Measurements from ENCODE around the gene MLLT1. TPM values are rescaled to one million over a fixed set of nuclear protein-coding genes. Genes with fewer than 3 reads are reported as not detected.

The MLLT1 gene
- total and polyA plus RNA-seq, 2 donors (not counting 1 experiment from before 2014, with no cell fraction given): 6.4 to 13.7 TPM

DNA sequence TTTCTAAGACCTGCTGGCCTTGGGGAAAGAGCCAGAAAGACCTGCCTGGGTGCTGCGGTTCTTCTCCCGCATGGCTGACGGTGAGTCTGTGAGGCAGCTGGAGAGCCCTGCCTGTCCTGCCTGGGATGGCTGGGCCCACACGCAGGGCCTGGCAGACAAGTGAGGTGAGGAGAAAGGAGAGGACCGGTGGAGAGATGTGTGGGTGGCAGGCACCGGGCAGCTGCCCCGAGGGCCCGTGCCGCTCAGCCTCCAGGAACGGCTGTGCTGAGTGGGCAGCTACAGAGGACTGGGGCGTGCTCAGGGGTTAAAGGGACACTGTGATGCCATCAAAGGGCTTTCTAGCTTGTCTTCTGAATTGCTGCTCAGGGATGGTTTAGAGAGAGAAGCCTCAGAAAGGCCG, 53.8 kb downstream of the MLLT1 start:
- Histone ChIP-seq H3K36me3 (ENCODE audit: control insufficient read depth, insufficient read depth, low read length) (peaks cover 25% of the 10 kb centered on the region), H2AFZ (ENCODE audit: low read length) (no peak overlapping the region), H3K9ac (ENCODE audit: insufficient read depth, low read length) (no peak overlapping the region), H3K4me1 (ENCODE audit: control insufficient read depth, extremely low read depth, insufficient read depth, low read length) (peaks cover 3% of the 10 kb centered on the region), H3K27me3 (ENCODE audit: control insufficient read depth, insufficient read depth, low read length) (no peaks in the 10 kb centered on the region), H3K4me2 (ENCODE audit: extremely low read depth, insufficient read depth, low read length) (no peak overlapping the region), H3K27ac (ENCODE audit: insufficient read depth, low read length) (no peak overlapping the region), H3K9me3 (ENCODE audit: control insufficient read depth, insufficient read depth, low read depth, low read length) (no peaks in the 10 kb centered on the region), H3K79me2 (ENCODE audit: control insufficient read depth, insufficient read depth, low read length) (peaks cover 14% of the 10 kb centered on the region), H3K4me3 (replicated peaks in 1 of 4; ENCODE audit: control extremely low read depth in 1 of 4, insufficient read depth in 1 of 4, low read depth in 3 of 4, low read length in 4 of 4) (no peak overlapping the region), H4K20me1 (ENCODE audit: control insufficient read depth, extremely low read depth, insufficient read depth, low read length) (no peaks in the 10 kb centered on the region)
- TF ChIP-seq EZH2 (IDR thresholded peaks at IDR 0.05; ENCODE audit: low read length, missing control alignments): no peak
- TF ChIP-seq CTCF (conservative IDR thresholded peaks at IDR 0.05 in 1 of 2, IDR thresholded peaks at IDR 0.05 in 1 of 2; ENCODE audit: low read depth in 1 of 2, low read length in 2 of 2): no peak
- DNase-seq (ENCODE audit: low read depth in 2 of 2): no peak

DNA sequence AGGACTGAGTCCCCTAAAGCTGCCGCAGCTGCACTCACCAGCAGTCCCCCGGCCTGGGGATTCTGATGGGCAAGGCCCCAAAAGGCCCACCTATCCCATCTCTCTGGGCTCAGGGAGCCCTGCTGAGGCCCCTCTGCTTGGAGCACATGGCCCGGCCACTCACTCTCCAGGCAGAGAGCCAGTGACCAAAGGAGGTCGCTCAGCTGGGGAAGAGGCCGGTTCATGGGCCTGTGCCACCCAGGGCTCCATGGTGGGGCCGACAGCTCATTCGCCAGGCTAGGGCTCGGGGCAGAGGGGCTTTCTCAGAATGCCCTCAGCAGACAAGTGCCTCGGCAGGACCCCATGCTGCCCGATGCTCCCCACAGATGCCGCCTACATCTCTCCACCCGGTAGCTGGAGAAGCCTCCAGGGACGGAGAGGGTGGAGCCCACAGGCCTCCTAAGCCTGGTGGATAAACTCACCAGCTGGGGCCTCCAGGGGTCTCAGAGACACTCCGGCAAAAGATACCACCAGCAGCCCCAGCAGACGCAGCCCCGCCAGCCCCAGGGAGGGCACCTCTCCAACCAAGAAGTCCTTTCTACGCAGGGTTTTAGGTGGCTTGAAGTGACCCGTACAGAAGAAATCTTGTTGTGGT, 54.4 kb downstream of the MLLT1 start:
- Histone ChIP-seq H3K27ac (ENCODE audit: insufficient read depth, low read length) (no peak overlapping the region), H3K4me3 (replicated peaks in 1 of 4; ENCODE audit: control extremely low read depth in 1 of 4, insufficient read depth in 1 of 4, low read depth in 3 of 4, low read length in 4 of 4) (no peak overlapping the region), H3K27me3 (ENCODE audit: control insufficient read depth, insufficient read depth, low read length) (no peaks in the 10 kb centered on the region), H3K4me2 (ENCODE audit: extremely low read depth, insufficient read depth, low read length) (no peak overlapping the region), H3K36me3 (ENCODE audit: control insufficient read depth, insufficient read depth, low read length) (peaks cover 25% of the 10 kb centered on the region), H3K9ac (ENCODE audit: insufficient read depth, low read length) (no peak overlapping the region), H2AFZ (ENCODE audit: low read length) (no peak overlapping the region), H3K4me1 (ENCODE audit: control insufficient read depth, extremely low read depth, insufficient read depth, low read length) (peaks cover 7% of the 10 kb centered on the region), H4K20me1 (ENCODE audit: control insufficient read depth, extremely low read depth, insufficient read depth, low read length) (no peaks in the 10 kb centered on the region), H3K9me3 (ENCODE audit: control insufficient read depth, insufficient read depth, low read depth, low read length) (no peaks in the 10 kb centered on the region), H3K79me2 (ENCODE audit: control insufficient read depth, insufficient read depth, low read length) (peaks cover 10% of the 10 kb centered on the region)
- no peak for DNase-seq (ENCODE audit: low read depth in 2 of 2)
- TF ChIP-seq EZH2 (IDR thresholded peaks at IDR 0.05; ENCODE audit: low read length, missing control alignments): no peak
- no peak for TF ChIP-seq CTCF (conservative IDR thresholded peaks at IDR 0.05 in 1 of 2, IDR thresholded peaks at IDR 0.05 in 1 of 2; ENCODE audit: low read depth in 1 of 2, low read length in 2 of 2)

- no peak overlapping the region for H3K27ac ChIP-seq (ENCODE audit: insufficient read depth, low read length)
- H3K9ac ChIP-seq (ENCODE audit: insufficient read depth, low read length): no peak overlapping the region
- TF ChIP-seq CTCF (conservative IDR thresholded peaks at IDR 0.05 in 1 of 2, IDR thresholded peaks at IDR 0.05 in 1 of 2; ENCODE audit: low read depth in 1 of 2, low read length in 2 of 2) (no peak), EZH2 (IDR thresholded peaks at IDR 0.05; ENCODE audit: low read length, missing control alignments) (no peak)
- DNase-seq (ENCODE audit: low read depth in 2 of 2): no peak
- H3K4me3 ChIP-seq (replicated peaks in 1 of 4; ENCODE audit: control extremely low read depth in 1 of 4, insufficient read depth in 1 of 4, low read depth in 3 of 4, low read length in 4 of 4): no peak overlapping the region
- H3K36me3 ChIP-seq (ENCODE audit: control insufficient read depth, insufficient read depth, low read length): peaks cover 17% of the 10 kb centered on the region
- no peaks in the 10 kb centered on the region for H3K9me3 ChIP-seq (ENCODE audit: control insufficient read depth, insufficient read depth, low read depth, low read length)
- no peaks in the 10 kb centered on the region for H4K20me1 ChIP-seq (ENCODE audit: control insufficient read depth, extremely low read depth, insufficient read depth, low read length)
- peaks cover 5% of the 10 kb centered on the region for H3K79me2 ChIP-seq (ENCODE audit: control insufficient read depth, insufficient read depth, low read length)
- no peak overlapping the region for H2AFZ ChIP-seq (ENCODE audit: low read length)
- H3K4me2 ChIP-seq (ENCODE audit: extremely low read depth, insufficient read depth, low read length): no peak overlapping the region
- no peaks in the 10 kb centered on the region for H3K27me3 ChIP-seq (ENCODE audit: control insufficient read depth, insufficient read depth, low read length)
- H3K4me1 ChIP-seq (ENCODE audit: control insufficient read depth, extremely low read depth, insufficient read depth, low read length): peaks cover 16% of the 10 kb centered on the region
Observed at GRCh38 chr19:6224308-6224675, 55.5 kb downstream of the MLLT1 start.

Measured in fibroblast of lung (primary cell).